CD14-positive monocyte (primary cell): ENCODE data around the gene NGDN. TPM values are rescaled to one million over a fixed set of nuclear protein-coding genes. Genes with fewer than 3 reads are reported as not detected.
A peak's percentile ranks its signal among the peaks of the same experiment; 100 is the strongest.

Experiments used
- DNase-seq, 3 donors: peaks; one replicate each; pipeline ENCODE4 v3.0.0-alpha.2; 2011 to 2022
- H2AFZ ChIP-seq: 2 replicates; pipeline ENCODE4 v1.6.0; 2012; ENCODE audit warnings: mild to moderate bottlenecking, low read depth, low read length, inconsistent platforms; ENCODE audit not compliant: insufficient read depth, poor library complexity, severe bottlenecking
- H3K27ac ChIP-seq, 2 donors: 1 replicate in 1 of 2; 2 replicates in 1 of 2; pipeline ENCODE4 v1.5.1; 2012 to 2013; ENCODE audit warnings: low read length in 2 of 2, control low read depth in 1 of 2, inconsistent platforms in 1 of 2, low read depth in 1 of 2, mild to moderate bottlenecking in 1 of 2
- H3K27me3 ChIP-seq, 2 donors: one replicate each; pipeline versions ENCODE4 v1.6.0 to v1.6.1; 2011 to 2013; ENCODE audit warnings: low read length in 2 of 2; ENCODE audit not compliant: control insufficient read depth in 2 of 2, insufficient read depth in 2 of 2
- H3K36me3 ChIP-seq, 2 donors: replicated peaks in 1 of 2; 1 replicate in 1 of 2; 2 replicates in 1 of 2; pipeline versions ENCODE4 v1.5.1 to v1.6.1; 2012 to 2013; ENCODE audit warnings: low read length in 2 of 2, control low read depth in 1 of 2, inconsistent platforms in 1 of 2, mild to moderate bottlenecking in 1 of 2; ENCODE audit not compliant: insufficient read depth in 2 of 2, control insufficient read depth in 1 of 2
- H3K4me1 ChIP-seq, 2 donors: 1 replicate in 1 of 2; 2 replicates in 1 of 2; pipeline versions ENCODE4 v1.5.1 to v1.6.1; 2012 to 2013; ENCODE audit warnings: low read length in 2 of 2, control low read depth in 1 of 2, inconsistent platforms in 1 of 2, mild to moderate bottlenecking in 1 of 2, moderate library complexity in 1 of 2; ENCODE audit not compliant: insufficient read depth in 2 of 2, control insufficient read depth in 1 of 2
- H3K4me2 ChIP-seq: replicated peaks from 2 replicates; pipeline ENCODE3; 2012; ENCODE audit warnings: low read length, moderate library complexity, mild to moderate bottlenecking; ENCODE audit not compliant: poor library complexity, severe bottlenecking; ENCODE audit errors: extremely low read depth
- H3K4me3 ChIP-seq, 3 experiments: fragments of 200-600 bp in 1 of 3; sonication (generic) in 1 of 3; replicated peaks in 1 of 3; 1 replicate in 2 of 3; 2 replicates in 1 of 3; pipeline ENCODE4 v1.5.1; 2011 to 2013; ENCODE audit warnings: low read length in 3 of 3, mild to moderate bottlenecking in 3 of 3, control low read depth in 2 of 3, low read depth in 2 of 3, inconsistent platforms in 1 of 3, moderate library complexity in 1 of 3
- H3K79me2 ChIP-seq: 2 replicates; pipeline ENCODE4 v1.6.0; 2012; ENCODE audit warnings: mild to moderate bottlenecking, control low read depth, inconsistent platforms, low read length, moderate library complexity; ENCODE audit not compliant: insufficient read depth
- H3K9ac ChIP-seq: 2 replicates; pipeline ENCODE4 v1.6.0; 2017; ENCODE audit warnings: low read length, mild to moderate bottlenecking; ENCODE audit not compliant: insufficient read depth, poor library complexity, severe bottlenecking
- H3K9me3 ChIP-seq, 2 donors: replicated peaks in 1 of 2; 1 replicate in 1 of 2; 2 replicates in 1 of 2; pipeline versions ENCODE4 v1.5.1 to v1.6.1; 2012 to 2013; ENCODE audit warnings: low read length in 2 of 2, control low read depth in 1 of 2; ENCODE audit not compliant: control insufficient read depth in 1 of 2, insufficient read depth in 1 of 2
- H4K20me1 ChIP-seq: 2 replicates; pipeline ENCODE4 v1.6.0; 2012; ENCODE audit warnings: mild to moderate bottlenecking, low read length, control low read depth, moderate library complexity; ENCODE audit not compliant: insufficient read depth
- H3K27ac Mint-ChIP-seq, 7 donors: one replicate each; pipeline ENCODE4 v1.8.0; 2020; ENCODE audit warnings: mild to moderate bottlenecking in 7 of 7, mixed read lengths in 7 of 7, moderate library complexity in 6 of 7, inconsistent platforms in 2 of 7
- H3K27me3 Mint-ChIP-seq, 3 donors: one replicate each; pipeline ENCODE4 v1.8.0; 2021 to 2022; ENCODE audit warnings: low read depth in 3 of 3, mild to moderate bottlenecking in 3 of 3, mixed read lengths in 3 of 3, moderate library complexity in 3 of 3, inconsistent platforms in 1 of 3
- H3K36me3 Mint-ChIP-seq, 2 donors: one replicate each; pipeline ENCODE4 v1.8.0; 2020; ENCODE audit warnings: mixed read lengths in 2 of 2, inconsistent platforms in 1 of 2, mild to moderate bottlenecking in 1 of 2
- H3K4me1 Mint-ChIP-seq: one replicate; pipeline ENCODE4 v1.8.0; 2020; ENCODE audit warnings: mild to moderate bottlenecking, mixed read lengths
- H3K4me3 Mint-ChIP-seq, 2 donors: one replicate each; pipeline ENCODE4 v1.8.0; 2020; ENCODE audit warnings: mild to moderate bottlenecking in 2 of 2, mixed read lengths in 2 of 2, moderate library complexity in 1 of 2
- H3K9me3 Mint-ChIP-seq, 7 donors: one replicate each; pipeline ENCODE4 v1.8.0; 2020 to 2022; ENCODE audit warnings: mixed read lengths in 7 of 7, mild to moderate bottlenecking in 6 of 7, moderate library complexity in 6 of 7, inconsistent platforms in 2 of 7
- WGBS: methylation state at CpG from one replicate; pipeline ENCODE4 v1.1.5; 2013; ENCODE audit warnings: missing lambda C conversion rate; ENCODE audit not compliant: insufficient coverage; 5-methylcytosine and 5-hydroxymethylcytosine counted together
- intact Hi-C, 2 donors: fragments of 100-400 bp; cut with micrococcal nuclease; formaldehyde crosslinking; loops; one replicate each; pipeline versions ENCODE4 v1.15.0 to v1.15.1; 2023
- polyA plus RNA-seq, 3 donors: library from polyadenylated mRNA; depleted of rRNA in 1 of 3; unstranded in 2 of 3; stranded (reverse) in 1 of 3; fragments of 300-500 nt in 2 of 3; fragments of >200 nt in 1 of 3; fragmentation: Illumina TruSeq in 2 of 3; gene quantifications; 1 replicate in 2 of 3; 2 replicates in 1 of 3; pipeline ENCODE4 v1.2.3, GENCODE V29; 2012 to 2021
- TF ChIP-seq, protein P1 (sequence below): fragments of 200-600 bp; IDR thresholded peaks from one replicate; pipeline ENCODE4 v1.8.0; 2022; ENCODE audit warnings: antibody characterized with exemption, mild to moderate bottlenecking

The NGDN gene
- polyA plus RNA-seq, 3 donors: 22.7 to 44.5 (median 26.8) TPM

DNA sequence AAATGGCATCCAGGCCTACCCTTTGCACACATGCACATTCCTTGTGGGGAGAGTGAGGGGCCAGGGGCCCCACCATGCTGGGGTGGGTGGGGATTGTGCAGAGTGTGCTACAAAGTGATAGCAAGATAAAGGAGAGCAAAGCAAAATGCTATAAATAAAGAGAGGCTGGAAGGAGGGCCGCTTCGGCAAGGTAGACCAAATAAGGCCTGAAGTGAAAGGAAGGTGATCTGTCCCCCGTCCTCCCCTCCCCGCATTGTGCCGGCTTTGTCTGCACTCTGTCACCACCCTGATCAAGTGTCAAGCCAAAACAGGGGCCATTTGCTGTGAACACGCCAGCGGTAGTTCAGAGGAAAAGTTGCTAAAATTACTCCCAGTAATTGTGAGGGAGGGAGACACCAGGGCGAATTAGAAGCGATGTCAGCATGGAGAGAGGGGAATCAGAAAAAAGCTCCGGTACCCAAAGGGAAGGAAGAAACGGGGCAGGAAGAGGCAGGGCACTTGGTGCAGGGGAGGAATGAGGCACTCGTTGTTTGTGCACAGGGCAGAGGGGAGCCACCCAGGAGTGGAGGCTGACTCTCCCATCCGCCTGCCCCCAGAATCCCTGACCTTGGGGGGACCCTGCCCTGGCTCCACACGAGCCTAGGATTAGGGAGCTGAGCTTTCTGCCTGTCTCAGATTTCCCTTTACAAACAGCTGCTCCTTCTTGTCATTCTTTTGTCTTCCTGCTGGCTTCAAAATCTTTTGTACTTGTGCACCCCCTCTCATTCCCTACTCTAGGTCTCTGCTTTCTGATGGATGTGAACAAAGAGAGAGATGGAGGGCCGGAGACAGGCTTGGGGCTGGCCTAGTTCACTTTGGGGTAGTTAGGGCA is 31.2 kb upstream of the NGDN start:
- no peak for DNase-seq
- 48% methylated on average over 11 of the region's 15 CpGs for WGBS
- no peak overlapping the region for H3K4me3 Mint-ChIP-seq

DNA sequence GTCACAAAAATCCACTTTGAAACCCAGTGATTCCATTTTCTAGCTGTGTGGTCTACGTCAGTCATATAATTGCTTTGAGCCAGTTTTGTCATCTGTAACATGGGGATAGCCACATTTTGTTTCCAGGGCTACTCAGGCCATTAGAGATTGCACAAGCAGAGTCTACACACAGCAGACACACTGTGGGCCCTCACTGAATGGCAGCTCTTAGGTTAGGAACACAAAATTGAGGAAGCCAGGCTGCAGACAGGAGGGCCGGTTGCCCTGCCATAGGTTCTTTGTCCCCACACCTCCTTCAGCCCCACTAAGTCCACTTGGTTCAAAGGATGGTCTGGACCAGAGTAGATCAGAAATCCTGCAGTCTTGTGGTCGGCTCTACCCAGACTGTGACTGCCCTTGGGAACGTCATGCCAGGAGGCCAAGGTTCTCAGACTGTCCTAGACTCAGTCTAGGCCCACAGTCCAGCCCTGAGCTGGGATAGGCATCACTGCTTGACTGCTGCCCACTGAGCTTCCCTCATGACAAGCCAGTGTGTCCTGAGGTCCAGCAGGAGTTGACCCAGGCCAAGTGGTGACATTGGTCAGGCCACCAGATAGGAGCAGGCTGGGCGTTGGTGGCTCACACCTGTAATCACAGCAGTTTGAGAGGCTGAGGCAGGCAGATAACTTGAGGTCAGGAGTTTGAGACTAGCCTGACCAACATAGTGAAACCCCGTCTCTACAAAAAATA is 30.2 kb upstream of the NGDN start:
- Histone ChIP-seq H3K4me1 (no peaks in the 10 kb centered on the region), H3K4me2 (no peak overlapping the region), H3K9ac (no peak overlapping the region), H3K79me2 (no peaks in the 10 kb centered on the region), H3K9me3 (no peaks in the 10 kb centered on the region), H3K27ac (no peak overlapping the region), H3K4me3 (no peak overlapping the region), H3K36me3 (no peaks in the 10 kb centered on the region), H3K27me3 (no peaks in the 10 kb centered on the region), H2AFZ (no peak overlapping the region), H4K20me1 (no peaks in the 10 kb centered on the region)
- Mint-ChIP-seq H3K27ac (peak overlapping the region in 1 of 7 donors; percentile 37), H3K27me3 (peaks cover 3 to 7% (median 6%) of the 10 kb centered on the region in 3 donors), H3K4me3 (no peak overlapping the region), H3K9me3 (peaks cover 0 to 1% (median 0%) of the 10 kb centered on the region in 7 donors), H3K4me1 (peaks cover 6% of the 10 kb centered on the region), H3K36me3 (no peaks in the 10 kb centered on the region)
- 97% methylated on average over 6 of the region's 6 CpGs for WGBS
- TF ChIP-seq, protein P1, sequence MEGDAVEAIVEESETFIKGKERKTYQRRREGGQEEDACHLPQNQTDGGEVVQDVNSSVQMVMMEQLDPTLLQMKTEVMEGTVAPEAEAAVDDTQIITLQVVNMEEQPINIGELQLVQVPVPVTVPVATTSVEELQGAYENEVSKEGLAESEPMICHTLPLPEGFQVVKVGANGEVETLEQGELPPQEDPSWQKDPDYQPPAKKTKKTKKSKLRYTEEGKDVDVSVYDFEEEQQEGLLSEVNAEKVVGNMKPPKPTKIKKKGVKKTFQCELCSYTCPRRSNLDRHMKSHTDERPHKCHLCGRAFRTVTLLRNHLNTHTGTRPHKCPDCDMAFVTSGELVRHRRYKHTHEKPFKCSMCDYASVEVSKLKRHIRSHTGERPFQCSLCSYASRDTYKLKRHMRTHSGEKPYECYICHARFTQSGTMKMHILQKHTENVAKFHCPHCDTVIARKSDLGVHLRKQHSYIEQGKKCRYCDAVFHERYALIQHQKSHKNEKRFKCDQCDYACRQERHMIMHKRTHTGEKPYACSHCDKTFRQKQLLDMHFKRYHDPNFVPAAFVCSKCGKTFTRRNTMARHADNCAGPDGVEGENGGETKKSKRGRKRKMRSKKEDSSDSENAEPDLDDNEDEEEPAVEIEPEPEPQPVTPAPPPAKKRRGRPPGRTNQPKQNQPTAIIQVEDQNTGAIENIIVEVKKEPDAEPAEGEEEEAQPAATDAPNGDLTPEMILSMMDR: no peak
- intact Hi-C loops: no loop called here
- DNase-seq: no peak

More for the DNA sequence above, 31.2 kb upstream of the NGDN start:
- TF ChIP-seq, protein P1: no peak
- H3K79me2 ChIP-seq: no peaks in the 10 kb centered on the region
- intact Hi-C loops: no loop called here
- no peaks in the 10 kb centered on the region for H4K20me1 ChIP-seq
- no peak overlapping the region for H3K4me2 ChIP-seq
- H2AFZ ChIP-seq: no peak overlapping the region
- H3K36me3 ChIP-seq: no peaks in the 10 kb centered on the region
- H3K9me3 ChIP-seq: no peaks in the 10 kb centered on the region
- no peak overlapping the region for H3K9ac ChIP-seq
- Mint-ChIP-seq H3K27me3 (peaks cover 3 to 7% (median 5%) of the 10 kb centered on the region in 3 donors), H3K4me1 (peaks cover 6% of the 10 kb centered on the region), H3K9me3 (peaks cover 0 to 1% (median 0%) of the 10 kb centered on the region in 7 donors), H3K27ac (no peak overlapping the region), H3K36me3 (no peaks in the 10 kb centered on the region)
- no peaks in the 10 kb centered on the region for H3K4me1 ChIP-seq
- no peaks in the 10 kb centered on the region for H3K27me3 ChIP-seq
- H3K27ac ChIP-seq: no peak overlapping the region
- no peak overlapping the region for H3K4me3 ChIP-seq
